HCT116 (cell line): ENCODE data around the gene FAM193A. TPM values are rescaled to one million over a fixed set of nuclear protein-coding genes. Genes with fewer than 3 reads are reported as not detected.

Experiments used
- ATAC-seq: fragments of 200-7000 bp; cut with Tn5 transposase; 2 replicates; pipeline ENCODE4 v1.9.1; 2020; ENCODE audit warnings: mild to moderate bottlenecking, moderate library complexity
- BruUV-seq: library from RNA; stranded (reverse); fragments of 400-500 nt; replicated peaks from 2 replicates; lab custom pipeline; 2021; lab: Mats Ljungman, UMichigan
- CTCF ChIA-PET: fragments of 300-600 bp; sonication (Branson Sonifier 250); formaldehyde crosslinking; loops from one replicate; lab custom pipeline; 2021; ENCODE audit warnings: antibody characterized with exemption; lab: Charles Lee
- POLR2A ChIA-PET: fragments of 300-600, 350-600 bp; sonication (Branson Sonifier 250); formaldehyde crosslinking; loops from one replicate; lab custom pipeline; 2021; ENCODE audit warnings: antibody characterized with exemption; lab: Charles Lee
- RAD21 ChIA-PET, 2 experiments: fragments of 300-600 bp; sonication (Branson Sonifier 250); formaldehyde crosslinking; loops; one replicate each; lab custom pipeline; 2023; ENCODE audit warnings: low total read pairs in 2 of 2; ENCODE audit not compliant: uncharacterized antibody in 2 of 2, unreplicated experiment in 2 of 2, low non-redundant PET in 1 of 2; lab: Charles Lee
- DNase-seq: peaks from one replicate; pipeline ENCODE4 v3.0.0-alpha.2; 2010; ENCODE audit warnings: low read depth, low spot score
- H2AFZ ChIP-seq: fragments of 200-600 bp; shearing (Covaris generic), sonication (generic); 2 replicates; pipeline ENCODE4 v1.6.1; 2017; ENCODE audit warnings: low read depth, mixed run types, mixed read lengths, antibody characterized with exemption, low read length; ENCODE audit not compliant: poor library complexity, severe bottlenecking
- H3K27ac ChIP-seq: 2 replicates; pipeline ENCODE4 v1.5.1; 2012; ENCODE audit warnings: low read depth, low read length
- H3K27me3 ChIP-seq: fragments of 200-600 bp; sonication (generic); 2 replicates; pipeline ENCODE4 v1.6.1; 2016; ENCODE audit warnings: mixed run types, low read length, mixed read lengths; ENCODE audit not compliant: insufficient read depth
- H3K36me3 ChIP-seq, 2 experiments: fragments of 200-500 bp in 1 of 2; fragments of 200-600 bp in 1 of 2; sonication (Bioruptor generic) in 1 of 2; sonication (generic) in 1 of 2; 2 replicates each; pipeline versions ENCODE4 v1.5.1 to v1.6.1; 2014 to 2016; ENCODE audit warnings: low read length in 2 of 2, inconsistent platforms in 1 of 2, mixed read lengths in 1 of 2, mixed run types in 1 of 2; ENCODE audit not compliant: insufficient read depth in 2 of 2, control insufficient read depth in 1 of 2
- H3K4me1 ChIP-seq, 2 experiments: fragments of 200-600 bp in 1 of 2; sonication (generic) in 1 of 2; 2 replicates each; pipeline versions ENCODE4 v1.5.1 to v1.6.1; 2012 to 2017; ENCODE audit warnings: low read length in 2 of 2, inconsistent platforms in 1 of 2, mild to moderate bottlenecking in 1 of 2, mixed read lengths in 1 of 2, mixed run types in 1 of 2, moderate library complexity in 1 of 2; ENCODE audit not compliant: insufficient read depth in 2 of 2, control insufficient read depth in 1 of 2
- H3K4me2 ChIP-seq: fragments of 200-600 bp; sonication (generic); 2 replicates; pipeline ENCODE4 v1.6.1; 2017; ENCODE audit warnings: mixed run types, low read length, mixed read lengths
- H3K4me3 ChIP-seq, 2 experiments: fragments of 200-600 bp in 1 of 2; sonication (generic) in 1 of 2; replicated peaks in 1 of 2; 2 replicates each; pipeline ENCODE4 v1.5.1; 2011 to 2016; ENCODE audit warnings: low read length in 2 of 2, control low read depth in 1 of 2, low read depth in 1 of 2, mild to moderate bottlenecking in 1 of 2, mixed read lengths in 1 of 2, mixed run types in 1 of 2
- H3K79me2 ChIP-seq: fragments of 200-600 bp; sonication (generic); 2 replicates; pipeline ENCODE4 v1.6.1; 2017; ENCODE audit warnings: mild to moderate bottlenecking, mixed run types, low read length, moderate library complexity, mixed read lengths; ENCODE audit not compliant: insufficient read depth
- H3K9ac ChIP-seq: fragments of 200-600 bp; sonication (generic); 2 replicates; pipeline ENCODE4 v1.6.1; 2016; ENCODE audit warnings: low read length, mixed read lengths
- H3K9me2 ChIP-seq: fragments of 200-600 bp; sonication (generic), shearing (Covaris generic); 2 replicates; pipeline ENCODE4 v1.6.1; 2017; ENCODE audit warnings: mixed run types, mild to moderate bottlenecking, moderate library complexity; ENCODE audit not compliant: insufficient read depth
- H3K9me3 ChIP-seq, 2 experiments: fragments of 200-500 bp in 1 of 2; fragments of 200-600 bp in 1 of 2; sonication (Bioruptor generic) in 1 of 2; sonication (generic) in 1 of 2; 2 replicates each; pipeline ENCODE4 v1.6.1; 2014 to 2017; ENCODE audit warnings: low read length in 2 of 2, mixed read lengths in 2 of 2, inconsistent platforms in 1 of 2, low read depth in 1 of 2, mild to moderate bottlenecking in 1 of 2, mixed run types in 1 of 2, moderate library complexity in 1 of 2; ENCODE audit not compliant: control insufficient read depth in 1 of 2, insufficient read depth in 1 of 2
- H4K20me1 ChIP-seq: fragments of 200-600 bp; sonication (generic), shearing (Covaris generic); 2 replicates; pipeline ENCODE4 v1.6.1; 2017; ENCODE audit warnings: mixed run types, mild to moderate bottlenecking, moderate library complexity; ENCODE audit not compliant: insufficient read depth
- ATF3 ChIP-seq: IDR thresholded peaks from 2 replicates; pipeline ENCODE4 v1.6.1; 2012
- CBX3 ChIP-seq: IDR thresholded peaks from 2 replicates; pipeline ENCODE4 v1.6.1; 2012; ENCODE audit warnings: low read depth
- CEBPB ChIP-seq: IDR thresholded peaks from 2 replicates; pipeline ENCODE4 v1.6.1; 2012; ENCODE audit warnings: low read depth
- ELF1 ChIP-seq: IDR thresholded peaks from 2 replicates; pipeline ENCODE4 v1.6.1; 2012; ENCODE audit warnings: low read depth, borderline replicate concordance
- EZH2 ChIP-seq: fragments of 200-600 bp; sonication (generic); IDR thresholded peaks from 2 replicates; pipeline ENCODE4 v1.6.1; 2017; ENCODE audit warnings: antibody characterized with exemption, mixed run types
- FOSL1 ChIP-seq: IDR thresholded peaks from 2 replicates; pipeline ENCODE4 v1.6.1; 2012; ENCODE audit warnings: low read depth
- MAX ChIP-seq: IDR thresholded peaks from 2 replicates; pipeline ENCODE4 v1.6.1; 2012
- POLR2A ChIP-seq: IDR thresholded peaks from 2 replicates; pipeline ENCODE4 v1.7.0; 2011; ENCODE audit warnings: borderline replicate concordance; ENCODE audit not compliant: insufficient read depth, insufficient read length; ENCODE audit errors: extremely low read depth
- POLR2AphosphoS5 ChIP-seq: IDR thresholded peaks from 2 replicates; pipeline ENCODE4 v1.6.1; 2011; ENCODE audit warnings: mild to moderate bottlenecking, low read depth, low read length, moderate library complexity
- RAD21 ChIP-seq: IDR thresholded peaks from 2 replicates; pipeline ENCODE4 v1.6.1; 2012; ENCODE audit warnings: low read depth, mild to moderate bottlenecking
- REST ChIP-seq: IDR thresholded peaks from 2 replicates; pipeline ENCODE4 v1.6.1; 2012; ENCODE audit warnings: low read depth
- SIN3A ChIP-seq: IDR thresholded peaks from 2 replicates; pipeline ENCODE4 v1.6.1; 2012; ENCODE audit warnings: low read depth
- SP1 ChIP-seq: IDR thresholded peaks from 2 replicates; pipeline ENCODE4 v1.6.1; 2012; ENCODE audit warnings: low read depth
- TCF7L2 ChIP-seq: IDR thresholded peaks from 2 replicates; pipeline ENCODE4 v1.7.0; 2011; ENCODE audit warnings: borderline replicate concordance, inconsistent platforms; ENCODE audit not compliant: insufficient read depth, insufficient read length; ENCODE audit errors: extremely low read depth
- ZBTB33 ChIP-seq: IDR thresholded peaks from 2 replicates; pipeline ENCODE4 v1.6.1; 2011; ENCODE audit warnings: mild to moderate bottlenecking, low read length, moderate library complexity; ENCODE audit not compliant: insufficient replicate concordance; ENCODE audit errors: extremely low read depth
- ZNF274 ChIP-seq: fragments of 200-500 bp; sonication (Bioruptor generic); IDR thresholded peaks from 2 replicates; pipeline ENCODE4 v1.6.1; 2014; ENCODE audit warnings: mild to moderate bottlenecking, low read depth, low read length, inconsistent platforms
- intact Hi-C: fragments of 100-400 bp; cut with micrococcal nuclease; formaldehyde crosslinking; loops from 2 replicates; pipeline ENCODE4 v1.10.0; 2022
- total RNA-seq: library from RNA; stranded (reverse); gene quantifications from one replicate; pipeline ENCODE4 v1.2.1, GENCODE V29; 2021; ENCODE audit not compliant: unreplicated experiment

Gene FAM193A
- total RNA-seq, 1 experiment from 2014 or later, result 15.7 TPM

GRCh38 chr4:2732526-2732925 is 196.1 kb downstream of the FAM193A start:
- H3K27ac ChIP-seq, result no peak overlapping the region

More at GRCh38 chr4:2732526-2732925, 196.1 kb downstream of the FAM193A start:
- Histone ChIP-seq H3K4me2 (no peak overlapping the region), H3K4me3 (no peak overlapping the region), H3K4me1 (no peaks in the 10 kb centered on the region), H3K9me2 (no peaks in the 10 kb centered on the region), H4K20me1 (no peaks in the 10 kb centered on the region), H3K27me3 (no peaks in the 10 kb centered on the region), H3K9ac (no peak overlapping the region), H3K36me3 (peaks cover 5 to 9% of the 10 kb centered on the region in 2 experiments; a peak in 3 of 4 replicates), H2AFZ (no peak overlapping the region), H3K9me3 (no peaks in the 10 kb centered on the region), H3K79me2 (no peaks in the 10 kb centered on the region)
- ChIA-PET POLR2A (no interaction called here), RAD21 (no interaction called here), CTCF (no interaction called here)
- intact Hi-C loops, result no loop called here
- TF ChIP-seq CBX3 (no peak), POLR2A (no peak), ELF1 (no peak), ZNF274 (no peak), MAX (no peak), ZBTB33 (no peak), CEBPB (no peak), ATF3 (no peak), FOSL1 (no peak), REST (no peak), POLR2AphosphoS5 (no peak), SIN3A (no peak), RAD21 (no peak), EZH2 (no peak), SP1 (no peak), TCF7L2 (no peak)
- no TSS peak for BruUV-seq
- no peak for ATAC-seq
- DNase-seq, result no peak
